Stimulated activated CD8-positive, alpha-beta memory T cell treated with anti-CD3 and anti-CD28 coated beads, Interleukin-15, amount 100 ng/mL, for 24 hours (primary cell): Measurements from ENCODE around the gene CNR1.

Experiments
- DNase-seq: peaks from one replicate; pipeline ENCODE4 v3.0.0-alpha.2; 2020; ENCODE audit warnings: low read depth

CNR1 gene

GRCh38 chr6:88143421-88144157 lies 22.6 kb downstream of the CNR1 start:
- DNase-seq: no peak

GRCh38 chr6:88142297-88142668 lies 23.9 kb downstream of the CNR1 start:
- DNase-seq: no peak

GRCh38 chr6:88141561-88142296 lies 24.4 kb downstream of the CNR1 start:
- DNase-seq: no peak

- DNase-seq: no peak
These were observed 28.2 kb downstream of the CNR1 start for GRCh38 chr6:88137915-88138314.

GRCh38 chr6:88135578-88136114 lies 30.5 kb downstream of the CNR1 start:
- DNase-seq: no peak

GRCh38 chr6:88134575-88134974 lies 31.6 kb downstream of the CNR1 start:
- no peak for DNase-seq

DNA sequence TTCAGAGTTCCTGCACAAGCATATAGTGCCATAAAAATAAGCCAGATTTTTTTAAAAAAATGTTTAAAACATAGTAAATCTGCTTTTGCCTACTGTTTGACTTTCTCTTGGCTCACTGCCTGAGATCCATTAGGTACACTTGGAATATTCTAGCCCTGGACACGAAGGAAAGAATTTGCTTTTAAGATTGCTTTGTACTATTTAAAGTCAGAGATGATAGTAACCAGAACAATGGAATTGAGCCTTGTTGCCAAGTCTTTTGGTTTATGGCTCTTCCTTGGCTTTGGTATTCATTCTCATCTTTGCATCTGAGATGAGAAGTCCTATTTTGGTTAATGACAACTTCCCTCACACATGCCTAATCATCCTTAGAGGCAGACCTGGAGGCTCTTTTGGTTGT lies 32.4 kb downstream of the CNR1 start:
- no peak for DNase-seq

DNA sequence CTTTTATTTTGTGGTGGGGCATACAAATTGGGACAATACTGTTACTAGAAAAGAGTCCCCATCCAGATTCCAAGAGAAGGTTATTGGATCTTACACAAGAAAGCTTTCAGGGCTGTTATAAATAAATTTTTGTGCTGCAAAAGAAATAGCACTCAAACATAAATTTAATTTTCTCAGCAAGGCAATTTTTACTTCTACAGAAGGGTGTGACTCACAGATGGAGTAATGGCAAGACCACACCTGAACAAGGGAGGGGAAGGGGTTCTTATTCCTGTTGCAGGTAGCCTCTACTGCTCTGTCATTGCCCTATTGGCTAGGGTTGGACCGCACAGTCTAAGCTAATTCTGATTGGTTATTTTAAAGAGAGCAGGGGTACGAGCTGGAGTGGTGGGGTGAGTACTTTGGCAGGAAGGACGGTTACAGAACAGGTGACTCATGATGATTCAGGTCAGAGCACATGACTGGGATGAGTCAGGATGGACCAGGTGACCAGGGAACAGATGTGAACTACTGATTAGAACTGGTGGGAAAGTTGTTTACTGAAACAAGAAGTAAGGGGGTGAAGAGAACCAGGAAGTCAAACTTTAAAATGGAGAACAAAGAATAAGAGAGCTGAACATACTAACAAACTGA lies 41.1 kb downstream of the CNR1 start:
- DNase-seq: no peak

- no peak for DNase-seq
These were observed 45.5 kb downstream of the CNR1 start for GRCh38 chr6:88120635-88121034.

- DNase-seq: no peak
These were observed 46.4 kb downstream of the CNR1 start for GRCh38 chr6:88119769-88120168.

GRCh38 chr6:88116276-88116675 lies 49.9 kb downstream of the CNR1 start:
- DNase-seq: no peak

GRCh38 chr6:88115307-88115706 lies 50.8 kb downstream of the CNR1 start:
- no peak for DNase-seq

DNA sequence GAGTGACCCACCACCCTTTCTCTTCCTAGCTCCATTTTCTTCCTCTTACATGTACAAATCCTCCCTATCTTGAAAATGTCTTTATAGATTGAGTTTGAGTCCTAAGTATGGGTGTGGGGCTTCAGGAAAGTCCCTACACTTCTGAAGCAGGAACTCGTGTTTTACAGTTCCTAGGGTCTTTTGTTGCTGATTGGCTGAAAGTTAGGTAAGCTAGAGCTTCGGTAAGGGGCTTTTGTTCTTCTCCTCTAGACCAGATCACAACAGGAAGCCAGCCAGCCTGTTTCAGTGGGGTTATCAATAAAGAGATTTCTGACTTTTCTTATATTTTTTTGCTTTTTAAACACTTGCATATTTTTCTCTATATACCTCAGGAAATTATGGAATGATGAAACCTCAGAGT lies 51.3 kb downstream of the CNR1 start:
- no peak for DNase-seq

DNA sequence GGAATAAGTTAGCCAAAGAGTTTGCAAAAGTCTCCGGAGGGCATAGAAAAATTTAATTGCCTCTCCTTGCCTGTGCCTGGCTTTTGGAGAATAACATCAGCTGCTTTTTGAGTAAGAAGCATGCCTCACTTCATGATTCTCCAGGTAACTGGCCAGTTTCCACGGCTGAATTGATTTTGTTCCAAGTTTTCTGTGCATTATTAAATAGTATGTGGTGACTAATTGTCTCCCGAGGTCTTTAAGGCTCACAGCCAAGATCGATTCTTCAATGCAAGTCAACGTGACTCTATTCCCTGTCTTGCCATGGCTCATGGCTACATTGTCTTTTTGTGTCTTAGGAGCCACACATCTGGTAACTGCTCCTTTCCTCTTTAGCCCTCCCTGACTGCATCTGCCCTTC lies 54.2 kb downstream of the CNR1 start:
- no peak for DNase-seq

DNA sequence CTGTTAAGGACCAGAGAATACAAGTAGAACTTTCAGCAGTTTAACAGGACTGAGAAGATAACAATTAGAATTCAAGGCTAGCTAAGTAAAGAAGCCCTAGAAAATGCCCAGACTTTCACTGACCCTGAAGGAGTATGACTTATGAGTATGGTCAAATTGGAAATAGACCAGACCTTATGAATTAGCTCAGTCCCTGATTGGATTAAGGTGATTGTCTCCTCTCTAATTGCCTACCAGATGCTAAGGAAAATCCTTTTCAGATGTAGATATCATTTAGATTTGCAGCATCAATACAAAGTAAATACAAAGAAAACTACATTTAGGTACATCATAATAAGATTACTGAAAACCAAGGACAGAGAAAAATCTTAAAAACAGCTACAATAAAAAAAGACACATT lies 58.9 kb downstream of the CNR1 start:
- DNase-seq: no peak

- no peak for DNase-seq
These were observed 60.3 kb downstream of the CNR1 start for GRCh38 chr6:88105741-88106340.
